Measurements from ENCODE around the gene ASB6. TPM values are rescaled to one million over a fixed set of nuclear protein-coding genes. Genes with fewer than 3 reads are reported as not detected.

Gene ASB6
- total and polyA plus RNA-seq, 7 experiments from 2014 or later, result 18.5 to 40.9 (median 28.1) TPM

GRCh38 chr9:129647635-129648034 lies 5.7 kb upstream of the ASB6 start:
- no peak overlapping the region for H3K4me3 ChIP-seq (ENCODE audit: low read length)

GRCh38 chr9:129646654-129647053 lies 4.7 kb upstream of the ASB6 start:
- Histone ChIP-seq H3K27me3 (ENCODE audit: control insufficient read depth in 2 of 2, insufficient read depth in 2 of 2, low read length in 2 of 2) (no peaks in the 10 kb centered on the region), H3K36me3 (ENCODE audit: control insufficient read depth in 2 of 3, insufficient read depth in 3 of 3, low read length in 3 of 3) (peaks cover 0 to 4% (median 0%) of the 10 kb centered on the region in 3 experiments), H3K4me3 (ENCODE audit: low read length) (no peak overlapping the region), H3K4me1 (ENCODE audit: control insufficient read depth in 2 of 2, insufficient read depth in 2 of 2, low read length in 2 of 2) (no peaks in the 10 kb centered on the region), H3K27ac (ENCODE audit: low read depth, low read length) (no peak overlapping the region), H3K9me3 (ENCODE audit: control insufficient read depth in 2 of 3, low read length in 3 of 3) (no peaks in the 10 kb centered on the region)
- H3K27me3 Mint-ChIP-seq, result peaks cover 0 to 3% (median 0%) of the 10 kb centered on the region in 5 donors
- H3K36me3 Mint-ChIP-seq, result no peaks in the 10 kb centered on the region
- H3K4me1 Mint-ChIP-seq, result peaks cover 0 to 4% (median 0%) of the 10 kb centered on the region in 7 donors
- no peak overlapping the region for H3K4me3 Mint-ChIP-seq
- H3K27ac Mint-ChIP-seq, result no peak overlapping the region
- POLR2A ChIA-PET, result no interaction called here
- DNase-seq (no peak), ATAC-seq (no peak)
- CTCF ChIA-PET, result interaction anchor here (0.5 kb wide), 1 partner anchor 1777 kb away, joined by 3 read pairs; no protein-coding TSS in a partner anchor
- no peaks in the 10 kb centered on the region for H3K9me3 Mint-ChIP-seq
- intact Hi-C loops (cut with micrococcal nuclease), result no loop called here

More at GRCh38 chr9:129647635-129648034, 5.7 kb upstream of the ASB6 start:
- peaks cover 0 to under 1% (median 0%) of the 10 kb centered on the region in 7 donors for H3K4me1 Mint-ChIP-seq
- no peak overlapping the region for H3K4me3 Mint-ChIP-seq
- H3K27me3 Mint-ChIP-seq, result peaks cover 0 to 3% (median 0%) of the 10 kb centered on the region in 5 donors
- no peaks in the 10 kb centered on the region for H3K4me1 ChIP-seq (ENCODE audit: control insufficient read depth in 2 of 2, insufficient read depth in 2 of 2, low read length in 2 of 2)
- no peaks in the 10 kb centered on the region for H3K27me3 ChIP-seq (ENCODE audit: control insufficient read depth in 2 of 2, insufficient read depth in 2 of 2, low read length in 2 of 2)
- DNase-seq, result no peak
- ATAC-seq, result no peak
- no peak overlapping the region for H3K27ac ChIP-seq (ENCODE audit: low read depth, low read length)
- POLR2A ChIA-PET, result no interaction called here
- no peak overlapping the region for H3K27ac Mint-ChIP-seq
- intact Hi-C loops (cut with micrococcal nuclease), result no loop called here
- no peaks in the 10 kb centered on the region for H3K9me3 ChIP-seq (ENCODE audit: control insufficient read depth in 2 of 3, low read length in 3 of 3)
- CTCF ChIA-PET, result no interaction called here
- no peaks in the 10 kb centered on the region for H3K36me3 Mint-ChIP-seq
- no peaks in the 10 kb centered on the region for H3K36me3 ChIP-seq (ENCODE audit: control insufficient read depth in 2 of 3, insufficient read depth in 3 of 3, low read length in 3 of 3)
- no peaks in the 10 kb centered on the region for H3K9me3 Mint-ChIP-seq

- DNase-seq (no peak), ATAC-seq (no peak)
- Mint-ChIP-seq H3K27me3 (peaks cover 0 to 3% (median 0%) of the 10 kb centered on the region in 5 donors), H3K9me3 (no peaks in the 10 kb centered on the region), H3K27ac (no peak overlapping the region), H3K4me1 (peaks cover 3 to 6% (median 3%) of the 10 kb centered on the region in 7 donors), H3K4me3 (no peak overlapping the region), H3K36me3 (no peaks in the 10 kb centered on the region)
- no peak overlapping the region for H3K27ac ChIP-seq (ENCODE audit: low read depth, low read length)
- H3K27me3 ChIP-seq (ENCODE audit: control insufficient read depth in 2 of 2, insufficient read depth in 2 of 2, low read length in 2 of 2), result no peaks in the 10 kb centered on the region
- H3K4me3 ChIP-seq (ENCODE audit: low read length), result no peak overlapping the region
- peaks cover 0 to 6% (median 0%) of the 10 kb centered on the region in 3 experiments for H3K36me3 ChIP-seq (ENCODE audit: control insufficient read depth in 2 of 3, insufficient read depth in 3 of 3, low read length in 3 of 3)
- ChIA-PET CTCF (interaction anchor here (0.5 kb wide), 1 partner anchor 1777 kb away, joined by 3 read pairs; no protein-coding TSS in a partner anchor), POLR2A (no interaction called here)
- H3K9me3 ChIP-seq (ENCODE audit: control insufficient read depth in 2 of 3, low read length in 3 of 3), result no peaks in the 10 kb centered on the region
- intact Hi-C loops (cut with micrococcal nuclease), result no loop called here
- H3K4me1 ChIP-seq (ENCODE audit: control insufficient read depth in 2 of 2, insufficient read depth in 2 of 2, low read length in 2 of 2), result peaks cover under 1 to 4% of the 10 kb centered on the region in 2 donors
Measured at GRCh38 chr9:129646252-129646651, 4.3 kb upstream of the ASB6 start.

- Histone ChIP-seq H3K9me3 (ENCODE audit: control insufficient read depth in 2 of 3, low read length in 3 of 3) (no peaks in the 10 kb centered on the region), H3K4me1 (ENCODE audit: control insufficient read depth in 2 of 2, insufficient read depth in 2 of 2, low read length in 2 of 2) (peaks cover 14 to 16% of the 10 kb centered on the region in 2 donors), H3K27ac (ENCODE audit: low read depth, low read length) (no peak overlapping the region), H3K36me3 (ENCODE audit: control insufficient read depth in 2 of 3, insufficient read depth in 3 of 3, low read length in 3 of 3) (peaks cover 0 to 9% (median 0%) of the 10 kb centered on the region in 3 experiments), H3K27me3 (ENCODE audit: control insufficient read depth in 2 of 2, insufficient read depth in 2 of 2, low read length in 2 of 2) (no peaks in the 10 kb centered on the region), H3K4me3 (ENCODE audit: low read length) (no peak overlapping the region)
- Mint-ChIP-seq H3K9me3 (no peaks in the 10 kb centered on the region), H3K4me1 (peaks cover 7 to 18% (median 15%) of the 10 kb centered on the region in 7 donors), H3K36me3 (no peaks in the 10 kb centered on the region), H3K4me3 (peak overlapping the region in 1 of 10 donors; percentile 12), H3K27ac (peak overlapping the region in 1 of 9 donors; percentile 66), H3K27me3 (no peaks in the 10 kb centered on the region)
- POLR2A ChIA-PET, result interaction anchor here (0.6 kb wide), 1 partner anchor 10 kb away, joined by 3 read pairs; no protein-coding TSS in a partner anchor
- intact Hi-C loops (cut with micrococcal nuclease), result no loop called here
- ATAC-seq, result no peak
- no peak for DNase-seq
- CTCF ChIA-PET, result interaction anchor here (0.6 kb wide), 1 partner anchor 20 kb away, joined by 3 read pairs; no protein-coding TSS in a partner anchor
Measured at GRCh38 chr9:129644902-129645301, 3.0 kb upstream of the ASB6 start.

GRCh38 chr9:129644365-129644764 lies 2.4 kb upstream of the ASB6 start:
- Mint-ChIP-seq H3K9me3 (no peaks in the 10 kb centered on the region), H3K36me3 (no peaks in the 10 kb centered on the region), H3K4me1 (peaks cover 7 to 19% (median 17%) of the 10 kb centered on the region in 7 donors), H3K4me3 (no peak overlapping the region), H3K27ac (no peak overlapping the region), H3K27me3 (no peaks in the 10 kb centered on the region)
- H3K9me3 ChIP-seq (ENCODE audit: control insufficient read depth in 2 of 3, low read length in 3 of 3), result no peaks in the 10 kb centered on the region
- intact Hi-C loops (cut with micrococcal nuclease), result no loop called here
- no peak for ATAC-seq
- H3K36me3 ChIP-seq (ENCODE audit: control insufficient read depth in 2 of 3, insufficient read depth in 3 of 3, low read length in 3 of 3), result peaks cover 0 to 14% (median 0%) of the 10 kb centered on the region in 3 experiments
- DNase-seq, result no peak
- no peak overlapping the region for H3K4me3 ChIP-seq (ENCODE audit: low read length)
- peaks cover 16 to 18% of the 10 kb centered on the region in 2 donors for H3K4me1 ChIP-seq (ENCODE audit: control insufficient read depth in 2 of 2, insufficient read depth in 2 of 2, low read length in 2 of 2)
- POLR2A ChIA-PET, result no interaction called here
- CTCF ChIA-PET, result no interaction called here
- no peaks in the 10 kb centered on the region for H3K27me3 ChIP-seq (ENCODE audit: control insufficient read depth in 2 of 2, insufficient read depth in 2 of 2, low read length in 2 of 2)
- H3K27ac ChIP-seq (ENCODE audit: low read depth, low read length), result no peak overlapping the region

GRCh38 chr9:129643706-129644105 lies 1.8 kb upstream of the ASB6 start:
- no peak for DNase-seq
- ChIA-PET POLR2A (no interaction called here), CTCF (interaction anchor here (0.6 to 1.9 kb wide), 5 partner anchors 13 to 512 kb away, joined by 3 to 8 read pairs (median 4); partner anchors contain the start of gene NTMT1)
- no peaks in the 10 kb centered on the region for H3K27me3 Mint-ChIP-seq
- Histone ChIP-seq H3K9me3 (ENCODE audit: control insufficient read depth in 2 of 3, low read length in 3 of 3) (no peaks in the 10 kb centered on the region), H3K36me3 (ENCODE audit: control insufficient read depth in 2 of 3, insufficient read depth in 3 of 3, low read length in 3 of 3) (peaks cover 0 to 20% (median 0%) of the 10 kb centered on the region in 3 experiments), H3K27me3 (ENCODE audit: control insufficient read depth in 2 of 2, insufficient read depth in 2 of 2, low read length in 2 of 2) (no peaks in the 10 kb centered on the region), H3K27ac (ENCODE audit: low read depth, low read length) (no peak overlapping the region), H3K4me3 (ENCODE audit: low read length) (no peak overlapping the region), H3K4me1 (ENCODE audit: control insufficient read depth in 2 of 2, insufficient read depth in 2 of 2, low read length in 2 of 2) (peaks cover 16 to 18% of the 10 kb centered on the region in 2 donors)
- peaks cover 7 to 19% (median 17%) of the 10 kb centered on the region in 7 donors for H3K4me1 Mint-ChIP-seq
- intact Hi-C loops (cut with micrococcal nuclease), result loop anchor here in 1 of 2 donors (2.0 kb wide), 1 partner anchor 21 kb away; the partner anchor contains the start of gene PRRX2
- no peaks in the 10 kb centered on the region for H3K36me3 Mint-ChIP-seq
- ATAC-seq, result no peak
- H3K4me3 Mint-ChIP-seq, result peak overlapping the region in 6 of 10 donors; percentile 21 to 89 (median 55)
- H3K27ac Mint-ChIP-seq, result peak overlapping the region in 2 of 9 donors; percentile 43 to 78
- no peaks in the 10 kb centered on the region for H3K9me3 Mint-ChIP-seq

Measured in naive thymus-derived CD4-positive, alpha-beta T cell (primary cell).